ENCODE data around the gene HADHB. TPM values are rescaled to one million over a fixed set of nuclear protein-coding genes. Genes with fewer than 3 reads are reported as not detected.

Gene HADHB
- total and polyA plus RNA-seq, 2 of the 13 experiments (the other 11 are each of a cell fraction or from before 2014, with no cell fraction given), result 112 to 238 TPM

DNA sequence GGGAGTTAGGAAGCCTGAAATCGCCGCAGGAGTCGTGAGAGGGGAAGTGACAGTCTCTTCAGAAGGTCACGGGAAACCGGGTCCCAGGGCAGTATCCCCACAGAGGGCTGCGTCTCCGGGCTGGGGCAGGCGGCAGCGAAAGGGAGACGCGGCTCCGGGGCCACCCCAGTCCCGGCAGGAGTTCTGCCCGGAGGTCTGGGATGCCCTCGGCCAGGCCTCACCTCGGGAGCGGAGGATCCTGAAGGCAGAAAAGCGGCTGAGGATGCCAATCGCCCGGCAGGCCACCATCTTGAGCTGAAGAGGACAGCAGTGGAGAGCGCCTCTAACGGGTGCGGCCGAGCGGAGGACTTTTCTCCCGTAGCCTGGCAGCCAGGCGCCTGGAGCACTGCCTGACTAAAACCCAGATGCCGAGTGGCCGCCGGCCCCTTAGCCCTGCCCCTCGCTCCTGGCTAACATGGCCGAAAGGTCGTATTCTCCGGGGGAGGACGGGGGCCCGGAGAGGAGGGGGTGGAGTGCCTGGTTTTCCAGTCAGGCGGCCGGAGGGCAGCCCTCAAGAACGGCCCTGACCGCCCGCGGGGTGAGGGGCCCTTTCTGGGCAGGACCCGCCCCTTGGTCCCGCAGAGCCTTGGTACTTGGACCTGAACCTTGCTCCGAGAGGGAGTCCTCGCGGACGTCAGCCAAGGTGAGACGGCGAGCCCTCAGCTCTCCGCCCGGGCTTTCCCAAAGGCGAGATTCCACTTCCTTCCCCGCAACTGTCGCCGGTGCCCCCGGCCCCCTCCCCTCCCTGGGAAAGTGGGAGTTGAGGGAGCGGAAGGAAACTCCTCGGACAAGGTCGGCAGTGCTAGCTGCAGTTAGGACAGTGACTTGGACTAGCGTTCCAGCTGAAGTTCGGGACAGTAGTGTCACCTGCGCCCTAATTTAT is at the start of gene HADHB, which contains the start of gene HADHA (continued):
- 0 out of 2 replicates have a peak, but pooled peaks have one; percentile 75 for TF ChIP-seq ZNF746 (CRISPR knock-in tag; IDR thresholded peaks at IDR 0.05)
- TF ChIP-seq MAFF (IDR thresholded peaks at IDR 0.05; ENCODE audit: low read depth, low read length), result no peak
- TF ChIP-seq ZMYM2 (CRISPR knock-in tag; IDR thresholded peaks at IDR 0.05), result peak; percentile 91
- TF ChIP-seq, protein P1, sequence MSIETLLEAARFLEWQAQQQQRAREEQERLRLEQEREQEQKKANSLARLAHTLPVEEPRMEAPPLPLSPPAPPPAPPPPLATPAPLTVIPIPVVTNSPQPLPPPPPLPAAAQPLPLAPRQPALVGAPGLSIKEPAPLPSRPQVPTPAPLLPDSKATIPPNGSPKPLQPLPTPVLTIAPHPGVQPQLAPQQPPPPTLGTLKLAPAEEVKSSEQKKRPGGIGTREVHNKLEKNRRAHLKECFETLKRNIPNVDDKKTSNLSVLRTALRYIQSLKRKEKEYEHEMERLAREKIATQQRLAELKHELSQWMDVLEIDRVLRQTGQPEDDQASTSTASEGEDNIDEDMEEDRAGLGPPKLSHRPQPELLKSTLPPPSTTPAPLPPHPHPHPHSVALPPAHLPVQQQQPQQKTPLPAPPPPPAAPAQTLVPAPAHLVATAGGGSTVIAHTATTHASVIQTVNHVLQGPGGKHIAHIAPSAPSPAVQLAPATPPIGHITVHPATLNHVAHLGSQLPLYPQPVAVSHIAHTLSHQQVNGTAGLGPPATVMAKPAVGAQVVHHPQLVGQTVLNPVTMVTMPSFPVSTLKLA (IDR thresholded peaks at IDR 0.05), result no peak; the same call in 1 of the 2 replicates
- peak; percentile 94 to 98 for TF ChIP-seq POLR2A (IDR thresholded peaks at IDR 0.05; ENCODE audit: insufficient read depth in 1 of 2, low read depth in 2 of 2, low read length in 2 of 2)
- peak; percentile 58; the same call in 1 of the 2 replicates for TF ChIP-seq ETV5 (CRISPR knock-in tag; IDR thresholded peaks at IDR 0.05; ENCODE audit: borderline replicate concordance)
- TF ChIP-seq POGZ (CRISPR knock-in tag; IDR thresholded peaks at IDR 0.05), result peak; percentile 93
- peak; percentile 14 for TF ChIP-seq ZNF781 (CRISPR knock-in tag; IDR thresholded peaks at IDR 0.05; ENCODE audit: borderline replicate concordance, not compliant biosample characterization)
- peak; percentile 59; the same call in 1 of the 2 replicates for TF ChIP-seq ELF1 (CRISPR knock-in tag; IDR thresholded peaks at IDR 0.05)
- 0 out of 2 replicates have a peak, but pooled peaks have one; percentile 5 for TF ChIP-seq NCOA1 (CRISPR knock-in tag; IDR thresholded peaks at IDR 0.05)
- TF ChIP-seq ZFP36L2 (CRISPR knock-in tag; IDR thresholded peaks at IDR 0.05), result peak; percentile 88; the same call in 1 of the 2 replicates
- TF ChIP-seq JARID2 (CRISPR knock-in tag; IDR thresholded peaks at IDR 0.05; ENCODE audit: insufficient replicate concordance), result peak; percentile 84
- no peak for TF ChIP-seq ZNF7 (CRISPR knock-in tag; IDR thresholded peaks at IDR 0.05)
- TF ChIP-seq MLLT10 (CRISPR knock-in tag; IDR thresholded peaks at IDR 0.05), result no peak
- no peak; the same call in none of the 2 replicates for TF ChIP-seq FOSL2 (CRISPR knock-in tag; IDR thresholded peaks at IDR 0.05)
- peak in 1 of 2 experiments; percentile 78; a peak in 1 of 4 replicates for TF ChIP-seq REST (IDR thresholded peaks at IDR 0.05; ENCODE audit: borderline replicate concordance in 1 of 2, low read depth in 1 of 2, low read length in 2 of 2)
- peak; percentile 10; the same call in 1 of the 2 replicates for TF ChIP-seq SP2 (CRISPR knock-in tag; IDR thresholded peaks at IDR 0.05)
- peak in 1 of 2 experiments; percentile 77; a peak in 2 of 4 replicates for TF ChIP-seq ATF4 (CRISPR knock-in tag; IDR thresholded peaks at IDR 0.05)
- peak; percentile 90; the same call in 1 of the 2 replicates for TF ChIP-seq SIN3A (IDR thresholded peaks at IDR 0.05; ENCODE audit: borderline replicate concordance, low read depth, low read length)
- no peak for TF ChIP-seq ZFP90 (CRISPR knock-in tag; IDR thresholded peaks at IDR 0.05; ENCODE audit: borderline replicate concordance)
- TF ChIP-seq ZNF513 (CRISPR knock-in tag; conservative IDR thresholded peaks at IDR 0.05), result no peak
